HG03575 (cell line): Measurements from ENCODE around the gene KRT7.

Experiments
- ATAC-seq: cut with Tn5 transposase; IDR thresholded peaks from one replicate; pipeline ENCODE4 v1.9.1; 2021; ENCODE audit not compliant: unreplicated experiment, insufficient number of reproducible peaks, low FRiP score; ENCODE audit errors: extremely low read depth

Gene KRT7

GRCh38 chr12:52210186-52210924, 22.7 kb upstream of the KRT7 start:
- ATAC-seq, result no peak

- no peak for ATAC-seq
Observed at GRCh38 chr12:52210925-52211650, 22.0 kb upstream of the KRT7 start.

GRCh38 chr12:52211716-52212585, 21.1 kb upstream of the KRT7 start:
- ATAC-seq, result no peak

- no peak for ATAC-seq
Observed at GRCh38 chr12:52212701-52213563, 20.1 kb upstream of the KRT7 start.

- ATAC-seq, result no peak
Observed at GRCh38 chr12:52213564-52214420, 19.3 kb upstream of the KRT7 start.

- no peak for ATAC-seq
Observed at GRCh38 chr12:52214421-52214802, 18.6 kb upstream of the KRT7 start.

- ATAC-seq, result no peak
Observed at GRCh38 chr12:52215587-52216031, 17.4 kb upstream of the KRT7 start.

GRCh38 chr12:52216100-52216499, 16.9 kb upstream of the KRT7 start:
- ATAC-seq, result no peak

GRCh38 chr12:52216807-52217206, 16.2 kb upstream of the KRT7 start:
- ATAC-seq, result no peak

GRCh38 chr12:52217223-52217622, 15.8 kb upstream of the KRT7 start:
- no peak for ATAC-seq

GRCh38 chr12:52218001-52218400, 15.0 kb upstream of the KRT7 start:
- no peak for ATAC-seq

GRCh38 chr12:52220477-52220876, 12.6 kb upstream of the KRT7 start:
- no peak for ATAC-seq

- ATAC-seq, result no peak
Observed at GRCh38 chr12:52221070-52221781, 11.8 kb upstream of the KRT7 start.

GRCh38 chr12:52221912-52222457, 11.1 kb upstream of the KRT7 start:
- ATAC-seq, result no peak

GRCh38 chr12:52222692-52223091, 10.4 kb upstream of the KRT7 start:
- ATAC-seq, result no peak

GRCh38 chr12:52223406-52224039, 9.5 kb upstream of the KRT7 start:
- no peak for ATAC-seq

GRCh38 chr12:52224151-52224550, 8.9 kb upstream of the KRT7 start:
- no peak for ATAC-seq
